GM12891 (cell line): ENCODE data around the gene THSD4.

Experiments used
- POLR2A ChIP-seq: IDR thresholded peaks from 2 replicates; pipeline ENCODE4 v1.6.1; 2011; ENCODE audit warnings: low read depth, low read length, control low read depth
- POLR2AphosphoS5 ChIP-seq: IDR thresholded peaks from 2 replicates; pipeline ENCODE4 v1.6.1; 2011; ENCODE audit warnings: low read depth, low read length, control low read depth
- SPI1 ChIP-seq: IDR thresholded peaks from 2 replicates; pipeline ENCODE4 v1.6.1; 2011; ENCODE audit warnings: low read depth, low read length, control low read depth
- TAF1 ChIP-seq: IDR thresholded peaks from 2 replicates; pipeline ENCODE4 v1.6.1; 2011; ENCODE audit warnings: low read depth, low read length, control low read depth

GRCh38 chr15:71183063-71183462 lies 67.8 kb downstream of the THSD4 start:
- no peak for TF ChIP-seq POLR2AphosphoS5
- no peak for TF ChIP-seq POLR2A
- TF ChIP-seq TAF1 = no peak
- TF ChIP-seq SPI1 = no peak
